ENCODE data around the gene SRGAP3. TPM values are rescaled to one million over a fixed set of nuclear protein-coding genes. Genes with fewer than 3 reads are reported as not detected.

The SRGAP3 gene
- total RNA-seq, 2 experiments from 2014 or later = 2.8 to 3.2 TPM

DNA sequence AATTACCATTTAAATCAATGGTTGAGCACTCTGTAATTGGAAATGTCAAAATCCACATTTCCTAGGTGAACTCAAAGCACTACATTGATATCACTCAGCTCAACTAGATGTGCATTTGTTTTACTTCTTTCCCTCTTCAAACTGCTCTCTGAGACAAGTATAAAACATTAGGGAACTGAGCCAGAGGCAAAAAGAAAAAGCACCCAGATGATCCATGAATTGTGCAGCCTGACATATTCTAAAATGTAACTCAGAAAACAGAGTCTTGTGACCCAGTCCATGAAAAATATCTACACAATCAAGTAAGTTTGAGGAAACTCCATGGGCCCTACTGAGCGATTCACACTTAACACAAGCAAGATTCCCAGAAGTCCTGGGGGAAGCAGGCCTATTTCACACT lies 9.8 kb downstream of the SRGAP3 start:
- no peaks in the 10 kb centered on the region for H3K36me3 ChIP-seq (ENCODE audit: insufficient read depth, low read length)
- intact Hi-C loops (cut with DNase I, micrococcal nuclease) = no loop called here

DNA sequence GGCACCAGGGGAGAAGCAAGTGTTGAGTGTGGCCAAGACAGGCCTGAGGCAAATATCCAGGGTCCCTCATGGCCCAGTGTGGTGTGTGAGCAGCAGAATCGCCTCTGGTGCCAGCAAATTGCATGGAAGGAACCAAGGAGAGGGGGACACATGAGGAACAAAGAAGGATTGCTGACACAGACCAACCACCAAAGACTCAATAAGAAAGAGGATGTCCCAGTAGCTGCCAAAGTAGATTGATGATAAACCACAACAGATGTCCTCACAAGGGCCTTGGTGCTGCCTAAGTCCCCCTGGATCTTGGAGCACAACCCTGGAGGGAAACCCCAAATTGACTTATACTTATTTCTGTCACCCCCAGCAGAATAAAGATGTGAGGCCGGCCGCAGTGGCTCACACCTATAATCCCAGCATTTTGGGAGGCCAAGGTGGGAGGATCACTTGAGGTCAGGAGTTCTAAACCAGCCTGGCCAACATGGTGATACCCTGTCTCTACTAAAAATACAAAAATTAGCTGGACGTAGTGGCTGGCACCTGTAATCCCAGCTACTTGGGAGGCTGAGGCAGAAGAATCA lies 10.6 kb downstream of the SRGAP3 start:
- DNase-seq (no peak), ATAC-seq (ENCODE audit: poor library complexity) (no peak)
- Mint-ChIP-seq H3K4me1 (ENCODE audit: low read depth) (no peaks in the 10 kb centered on the region), H3K36me3 (ENCODE audit: low read depth) (no peaks in the 10 kb centered on the region), H3K9me3 (no peaks in the 10 kb centered on the region), H3K4me3 (no peak overlapping the region), H3K27ac (no peak overlapping the region), H3K27me3 (no peaks in the 10 kb centered on the region)
- ChIA-PET CTCF (no interaction called here), POLR2A (no interaction called here)
- H3K9me3 ChIP-seq (ENCODE audit: control insufficient read depth in 1 of 2, insufficient read depth in 1 of 2, low read length in 2 of 2) = no peaks in the 10 kb centered on the region
- H3K4me1 ChIP-seq (ENCODE audit: insufficient read depth, low read length) = no peaks in the 10 kb centered on the region
- intact Hi-C loops (cut with DNase I, micrococcal nuclease) = no loop called here
- peaks cover 0 to 2% of the 10 kb centered on the region in 2 experiments for H3K27me3 ChIP-seq (ENCODE audit: control insufficient read depth in 1 of 2, insufficient read depth in 2 of 2, low read length in 2 of 2)
- no peak overlapping the region for H3K27ac ChIP-seq (ENCODE audit: low read depth in 1 of 2, low read length in 2 of 2)
- no peak overlapping the region for H3K4me3 ChIP-seq (ENCODE audit: low read length)
- H3K36me3 ChIP-seq (ENCODE audit: insufficient read depth, low read length) = no peaks in the 10 kb centered on the region
- TF ChIP-seq, protein P1, sequence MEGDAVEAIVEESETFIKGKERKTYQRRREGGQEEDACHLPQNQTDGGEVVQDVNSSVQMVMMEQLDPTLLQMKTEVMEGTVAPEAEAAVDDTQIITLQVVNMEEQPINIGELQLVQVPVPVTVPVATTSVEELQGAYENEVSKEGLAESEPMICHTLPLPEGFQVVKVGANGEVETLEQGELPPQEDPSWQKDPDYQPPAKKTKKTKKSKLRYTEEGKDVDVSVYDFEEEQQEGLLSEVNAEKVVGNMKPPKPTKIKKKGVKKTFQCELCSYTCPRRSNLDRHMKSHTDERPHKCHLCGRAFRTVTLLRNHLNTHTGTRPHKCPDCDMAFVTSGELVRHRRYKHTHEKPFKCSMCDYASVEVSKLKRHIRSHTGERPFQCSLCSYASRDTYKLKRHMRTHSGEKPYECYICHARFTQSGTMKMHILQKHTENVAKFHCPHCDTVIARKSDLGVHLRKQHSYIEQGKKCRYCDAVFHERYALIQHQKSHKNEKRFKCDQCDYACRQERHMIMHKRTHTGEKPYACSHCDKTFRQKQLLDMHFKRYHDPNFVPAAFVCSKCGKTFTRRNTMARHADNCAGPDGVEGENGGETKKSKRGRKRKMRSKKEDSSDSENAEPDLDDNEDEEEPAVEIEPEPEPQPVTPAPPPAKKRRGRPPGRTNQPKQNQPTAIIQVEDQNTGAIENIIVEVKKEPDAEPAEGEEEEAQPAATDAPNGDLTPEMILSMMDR (IDR thresholded peaks at IDR 0.05) = no peak

More for the DNA sequence above, 9.8 kb downstream of the SRGAP3 start:
- Histone ChIP-seq H3K9me3 (ENCODE audit: control insufficient read depth in 1 of 2, insufficient read depth in 1 of 2, low read length in 2 of 2) (no peaks in the 10 kb centered on the region), H3K4me3 (ENCODE audit: low read length) (no peak overlapping the region), H3K4me1 (ENCODE audit: insufficient read depth, low read length) (no peaks in the 10 kb centered on the region), H3K27ac (ENCODE audit: low read depth in 1 of 2, low read length in 2 of 2) (no peak overlapping the region), H3K27me3 (ENCODE audit: control insufficient read depth in 1 of 2, insufficient read depth in 2 of 2, low read length in 2 of 2) (peaks cover 0 to 2% of the 10 kb centered on the region in 2 experiments)
- H3K27me3 Mint-ChIP-seq = no peaks in the 10 kb centered on the region
- no peaks in the 10 kb centered on the region for H3K4me1 Mint-ChIP-seq (ENCODE audit: low read depth)
- CTCF ChIA-PET = no interaction called here
- POLR2A ChIA-PET = no interaction called here
- TF ChIP-seq, protein P1 (IDR thresholded peaks at IDR 0.05) = no peak
- no peaks in the 10 kb centered on the region for H3K9me3 Mint-ChIP-seq
- ATAC-seq (ENCODE audit: poor library complexity) (no peak), DNase-seq (no peak)
- H3K4me3 Mint-ChIP-seq = no peak overlapping the region
- no peak overlapping the region for H3K27ac Mint-ChIP-seq
- no peaks in the 10 kb centered on the region for H3K36me3 Mint-ChIP-seq (ENCODE audit: low read depth)

DNA sequence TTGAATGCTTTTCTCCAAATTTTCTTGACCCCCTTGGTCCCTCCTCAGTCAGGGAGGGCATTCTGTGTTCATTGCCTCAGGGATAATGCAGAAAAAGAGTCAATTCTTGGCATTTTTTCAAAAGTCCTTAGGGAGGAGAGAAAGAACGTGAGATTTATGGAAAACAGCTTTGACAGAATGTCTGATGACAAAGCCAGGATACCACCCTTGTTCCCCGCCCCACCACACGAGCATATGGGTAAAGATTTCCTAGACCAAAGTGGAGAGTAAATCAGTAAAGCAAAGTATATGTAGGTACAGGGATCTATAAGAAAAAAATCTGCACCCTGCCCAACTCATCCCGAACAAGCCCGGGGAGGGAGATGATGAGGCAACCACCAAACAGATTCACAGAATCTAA lies 11.2 kb downstream of the SRGAP3 start:
- Histone ChIP-seq H3K9me3 (ENCODE audit: control insufficient read depth in 1 of 2, insufficient read depth in 1 of 2, low read length in 2 of 2) (no peaks in the 10 kb centered on the region), H3K4me3 (ENCODE audit: low read length) (no peak overlapping the region), H3K4me1 (ENCODE audit: insufficient read depth, low read length) (no peaks in the 10 kb centered on the region), H3K27me3 (ENCODE audit: control insufficient read depth in 1 of 2, insufficient read depth in 2 of 2, low read length in 2 of 2) (peaks cover 0 to 2% of the 10 kb centered on the region in 2 experiments), H3K27ac (ENCODE audit: low read depth in 1 of 2, low read length in 2 of 2) (no peak overlapping the region), H3K36me3 (ENCODE audit: insufficient read depth, low read length) (no peaks in the 10 kb centered on the region)
- no peaks in the 10 kb centered on the region for H3K36me3 Mint-ChIP-seq (ENCODE audit: low read depth)
- H3K27me3 Mint-ChIP-seq = no peaks in the 10 kb centered on the region
- TF ChIP-seq, protein P1 (IDR thresholded peaks at IDR 0.05) = no peak
- no peak overlapping the region for H3K27ac Mint-ChIP-seq
- no peaks in the 10 kb centered on the region for H3K9me3 Mint-ChIP-seq
- intact Hi-C loops (cut with DNase I, micrococcal nuclease) = no loop called here
- POLR2A ChIA-PET = no interaction called here
- CTCF ChIA-PET = no interaction called here
- no peaks in the 10 kb centered on the region for H3K4me1 Mint-ChIP-seq (ENCODE audit: low read depth)
- H3K4me3 Mint-ChIP-seq = no peak overlapping the region
- ATAC-seq (ENCODE audit: poor library complexity) = no peak
- no peak for DNase-seq
